ENCODE measurements around the gene FSTL3.

FSTL3 gene

GRCh38 chr19:711254-711653 lies 35.1 kb downstream of the FSTL3 start:
- no peak for DNase-seq (ENCODE audit: low spot score)

GRCh38 chr19:715347-715746 lies 39.2 kb downstream of the FSTL3 start:
- TF ChIP-seq CTCF (IDR thresholded peaks at IDR 0.05; ENCODE audit: extremely low read depth, missing control alignments) = no peak
- no peak for DNase-seq (ENCODE audit: low spot score)

More at GRCh38 chr19:711254-711653, 35.1 kb downstream of the FSTL3 start:
- no peak for TF ChIP-seq CTCF (IDR thresholded peaks at IDR 0.05; ENCODE audit: extremely low read depth, missing control alignments)

- no peak for TF ChIP-seq CTCF (IDR thresholded peaks at IDR 0.05; ENCODE audit: extremely low read depth, missing control alignments)
- DNase-seq (ENCODE audit: low spot score) = peak; percentile 45
These were observed 42.2 kb downstream of the FSTL3 start for GRCh38 chr19:718251-718951.

GRCh38 chr19:718991-719512 lies 42.9 kb downstream of the FSTL3 start:
- peak; percentile 39 for DNase-seq (ENCODE audit: low spot score)
- TF ChIP-seq CTCF (IDR thresholded peaks at IDR 0.05; ENCODE audit: extremely low read depth, missing control alignments) = no peak

GRCh38 chr19:719636-720344 lies 43.6 kb downstream of the FSTL3 start:
- DNase-seq (ENCODE audit: low spot score) = peak; percentile 37
- TF ChIP-seq CTCF (IDR thresholded peaks at IDR 0.05; ENCODE audit: extremely low read depth, missing control alignments) = no peak

GRCh38 chr19:720345-721160 lies 44.4 kb downstream of the FSTL3 start:
- no peak for TF ChIP-seq CTCF (IDR thresholded peaks at IDR 0.05; ENCODE audit: extremely low read depth, missing control alignments)
- DNase-seq (ENCODE audit: low spot score) = no peak

Data from GM20000 (cell line).